Stomach (tissue), 4 donors: ENCODE measurements around the gene DENND2D.

ENCODE experiments used
- CTCF ChIP-seq, 7 experiments: fragments of 450-650 bp in 4 of 7; fragments of 200-600 bp in 3 of 7; sonication (generic) in 3 of 7; IDR thresholded peaks; one replicate each; pipeline ENCODE4 v1.5.1; 2016 to 2019; ENCODE audit warnings: antibody characterized with exemption in 7 of 7, control low read depth in 2 of 7, mild to moderate bottlenecking in 1 of 7
- EP300 ChIP-seq: sonication (generic); formaldehyde crosslinking; IDR thresholded peaks from one replicate; pipeline ENCODE4 v1.6.1; 2017; ENCODE audit warnings: antibody characterized with exemption
- POLR2A ChIP-seq, 4 donors: fragments of 450-650 bp; IDR thresholded peaks; one replicate each; pipeline ENCODE4 v1.6.1; 2016; ENCODE audit warnings: antibody characterized with exemption in 4 of 4, control low read depth in 2 of 4, mild to moderate bottlenecking in 1 of 4, moderate library complexity in 1 of 4
- POLR2AphosphoS5 ChIP-seq, 3 donors: sonication (generic); formaldehyde crosslinking; IDR thresholded peaks; one replicate each; pipeline ENCODE4 v1.6.1; 2016; ENCODE audit warnings: antibody characterized with exemption in 3 of 3

GRCh38 chr1:111220302-111220890, 19.9 kb upstream of the DENND2D start:
- no peak for TF ChIP-seq POLR2AphosphoS5 (IDR thresholded peaks at IDR 0.05)
- no peak for TF ChIP-seq CTCF (IDR thresholded peaks at IDR 0.05)
- TF ChIP-seq EP300: no peak
- no peak for TF ChIP-seq POLR2A (IDR thresholded peaks at IDR 0.05)
